H9 (cell line): ENCODE measurements around the gene CHN1. TPM values are rescaled to one million over a fixed set of nuclear protein-coding genes. Genes with fewer than 3 reads are reported as not detected.

Experiments
- DNase-seq: peaks from one replicate; pipeline ENCODE4 v3.0.0-alpha.2; 2017
- H2AFZ ChIP-seq: one replicate; pipeline ENCODE4 v1.6.1; 2013; ENCODE audit warnings: mild to moderate bottlenecking, low read length, control low read depth, moderate library complexity
- H2AK5ac ChIP-seq: 2 replicates; pipeline ENCODE4 v1.6.1; 2013; ENCODE audit warnings: low read length, control low read depth, mixed read lengths; ENCODE audit not compliant: insufficient read length
- H2BK120ac ChIP-seq: one replicate; pipeline ENCODE4 v1.6.1; 2013; ENCODE audit warnings: low read depth, mild to moderate bottlenecking, low read length, control low read depth, inconsistent platforms; ENCODE audit not compliant: poor library complexity, severe bottlenecking
- H2BK12ac ChIP-seq: 2 replicates; pipeline ENCODE4 v1.6.1; 2013; ENCODE audit warnings: low read length, control low read depth, mixed read lengths, low read depth; ENCODE audit not compliant: insufficient read length
- H2BK15ac ChIP-seq: 2 replicates; pipeline ENCODE4 v1.6.1; 2013; ENCODE audit warnings: low read depth, low read length, control low read depth
- H2BK20ac ChIP-seq: one replicate; pipeline ENCODE4 v1.6.1; 2013; ENCODE audit warnings: low read depth, mild to moderate bottlenecking, low read length, control low read depth, inconsistent platforms; ENCODE audit not compliant: poor library complexity, severe bottlenecking
- H2BK5ac ChIP-seq: 2 replicates; pipeline ENCODE4 v1.6.1; 2013; ENCODE audit warnings: low read length, control low read depth, mixed read lengths; ENCODE audit not compliant: insufficient read length
- H3K14ac ChIP-seq: 2 replicates; pipeline ENCODE4 v1.6.1; 2013; ENCODE audit warnings: low read length, control low read depth; ENCODE audit not compliant: insufficient read depth
- H3K18ac ChIP-seq: 2 replicates; pipeline ENCODE4 v1.6.1; 2013; ENCODE audit warnings: low read depth, mild to moderate bottlenecking, mixed read lengths, low read length, control low read depth; ENCODE audit not compliant: insufficient read length
- H3K23ac ChIP-seq: 2 replicates; pipeline ENCODE4 v1.6.1; 2013; ENCODE audit warnings: low read length, control low read depth, mixed read lengths, low read depth; ENCODE audit not compliant: insufficient read length
- H3K23me2 ChIP-seq: 2 replicates; pipeline ENCODE4 v1.6.1; 2013; ENCODE audit warnings: low read depth, mild to moderate bottlenecking, mixed read lengths, low read length, control low read depth; ENCODE audit not compliant: insufficient read length, poor library complexity, severe bottlenecking
- H3K27ac ChIP-seq: 2 replicates; pipeline ENCODE4 v1.5.1; 2013; ENCODE audit warnings: low read length, control low read depth, mixed read lengths, low read depth; ENCODE audit not compliant: insufficient read length
- H3K27me3 ChIP-seq: 2 replicates; pipeline ENCODE4 v1.6.1; 2013; ENCODE audit warnings: low read length, control low read depth, inconsistent platforms; ENCODE audit not compliant: insufficient read depth
- H3K4ac ChIP-seq: 2 replicates; pipeline ENCODE4 v1.6.1; 2013; ENCODE audit warnings: low read depth, mild to moderate bottlenecking, control low read depth, inconsistent platforms, low read length, moderate library complexity
- H3K4me1 ChIP-seq: 2 replicates; pipeline ENCODE4 v1.6.1; 2013; ENCODE audit warnings: low read length, control low read depth, inconsistent platforms; ENCODE audit not compliant: insufficient read depth
- H3K4me2 ChIP-seq: 2 replicates; pipeline ENCODE4 v1.6.1; 2013; ENCODE audit warnings: low read length, control low read depth, mixed read lengths; ENCODE audit not compliant: insufficient read length, insufficient read depth
- H3K56ac ChIP-seq: 2 replicates; pipeline ENCODE4 v1.6.1; 2013; ENCODE audit warnings: low read depth, mild to moderate bottlenecking, mixed read lengths, low read length, control low read depth; ENCODE audit not compliant: insufficient read length
- H3K79me1 ChIP-seq: 2 replicates; pipeline ENCODE4 v1.6.1; 2013; ENCODE audit warnings: low read depth, mild to moderate bottlenecking, moderate library complexity, low read length, control low read depth, inconsistent platforms; ENCODE audit not compliant: insufficient read depth, poor library complexity, severe bottlenecking
- H3K79me2 ChIP-seq: 2 replicates; pipeline ENCODE4 v1.6.1; 2013; ENCODE audit warnings: low read length, control low read depth, inconsistent platforms; ENCODE audit not compliant: insufficient read depth
- H3K9ac ChIP-seq: 2 replicates; pipeline ENCODE4 v1.6.1; 2013; ENCODE audit warnings: low read length, control low read depth, mixed read lengths; ENCODE audit not compliant: insufficient read length; ENCODE audit errors: extremely low read depth
- H3K9me3 ChIP-seq: one replicate; pipeline ENCODE4 v1.6.1; 2013; ENCODE audit warnings: low read depth, low read length, inconsistent platforms; ENCODE audit not compliant: control insufficient read depth
- H3T11ph ChIP-seq: one replicate; pipeline ENCODE4 v1.6.1; 2013; ENCODE audit warnings: mild to moderate bottlenecking, low read length, control low read depth, inconsistent platforms
- H4K20me1 ChIP-seq: one replicate; pipeline ENCODE4 v1.6.1; 2013; ENCODE audit not compliant: control insufficient read depth, insufficient read length, insufficient read depth
- H4K5ac ChIP-seq: 2 replicates; pipeline ENCODE4 v1.6.1; 2013; ENCODE audit warnings: low read depth, mild to moderate bottlenecking, mixed read lengths, low read length, control low read depth; ENCODE audit not compliant: insufficient read length
- H4K8ac ChIP-seq: replicated peaks from 2 replicates; pipeline ENCODE4 v1.6.1; 2013; ENCODE audit warnings: low read length, control low read depth, mixed read lengths, low read depth; ENCODE audit not compliant: insufficient read length
- H4K91ac ChIP-seq: 2 replicates; pipeline ENCODE4 v1.6.1; 2013; ENCODE audit warnings: low read depth, mild to moderate bottlenecking, moderate library complexity, mixed read lengths, low read length, control low read depth; ENCODE audit not compliant: insufficient read length
- H3K27ac Mint-ChIP-seq, 3 experiments: 2 replicates in 2 of 3; 3 replicates in 1 of 3; pipeline ENCODE4 v1.8.0; 2020 to 2021; ENCODE audit warnings: mixed read lengths in 3 of 3, mild to moderate bottlenecking in 1 of 3, moderate library complexity in 1 of 3
- H3K27me3 Mint-ChIP-seq: 2 replicates; pipeline ENCODE4 v1.8.0; 2021; ENCODE audit warnings: low read depth, mild to moderate bottlenecking, moderate library complexity, mixed read lengths
- H3K36me3 Mint-ChIP-seq, 3 experiments: 2 replicates in 2 of 3; 3 replicates in 1 of 3; pipeline ENCODE4 v1.8.0; 2020 to 2021; ENCODE audit warnings: low read depth in 3 of 3, mixed read lengths in 3 of 3; ENCODE audit not compliant: insufficient read depth in 1 of 3
- H3K4me1 Mint-ChIP-seq, 2 experiments: 2 replicates each; pipeline ENCODE4 v1.8.0; 2020; ENCODE audit warnings: mixed read lengths in 2 of 2
- H3K4me3 Mint-ChIP-seq, 2 experiments: 2 replicates in 1 of 2; 3 replicates in 1 of 2; pipeline ENCODE4 v1.8.0; 2020 to 2021; ENCODE audit warnings: mild to moderate bottlenecking in 2 of 2, mixed read lengths in 2 of 2, moderate library complexity in 1 of 2
- H3K9me3 Mint-ChIP-seq, 2 experiments: 2 replicates in 1 of 2; 3 replicates in 1 of 2; pipeline ENCODE4 v1.8.0; 2020; ENCODE audit warnings: mild to moderate bottlenecking in 2 of 2, mixed read lengths in 2 of 2, moderate library complexity in 1 of 2
- CTCF ChIP-seq: fragments of 200-600 bp; sonication (generic); conservative IDR thresholded peaks from 3 replicates; pipeline ENCODE4 v1.8.0; 2021; ENCODE audit warnings: antibody characterized with exemption, mild to moderate bottlenecking
- WGBS: extraction: QIAGEN DNeasy Blood & Tissue Kit; methylation state at CpG from one replicate; pipeline ENCODE4 v1.1.7; 2013; ENCODE audit warnings: missing lambda C conversion rate, low lambda C conversion rate, mixed read lengths; ENCODE audit not compliant: insufficient read length; ENCODE audit errors: extremely low coverage; 5-methylcytosine and 5-hydroxymethylcytosine counted together
- total RNA-seq: library from RNA; stranded (reverse); gene quantifications from 2 replicates; pipeline ENCODE4 v1.2.1, GENCODE V29; 2021

CHN1 gene
- total RNA-seq, 1 experiment from 2014 or later: 33.9 TPM

GRCh38 chr2:174802459-174802858, 202.7 kb downstream of the CHN1 start:
- no peaks in the 10 kb centered on the region for H3K23me2 ChIP-seq
- no peak overlapping the region for H3K4me2 ChIP-seq
- no peak overlapping the region for H3K18ac ChIP-seq
- peaks cover 21 to 71% (median 58%) of the 10 kb centered on the region in 3 experiments for H3K36me3 Mint-ChIP-seq
- H4K91ac ChIP-seq: no peak overlapping the region
- H3K4me1 ChIP-seq: no peaks in the 10 kb centered on the region; the same call in 1 of the 2 replicates
- no peaks in the 10 kb centered on the region for H3K79me1 ChIP-seq
- H2BK15ac ChIP-seq: no peak overlapping the region
- H3K4ac ChIP-seq: no peak overlapping the region
- no peaks in the 10 kb centered on the region for H3K79me2 ChIP-seq
- H3K9ac ChIP-seq: no peak overlapping the region
- no peak for DNase-seq
- H3K27me3 ChIP-seq: no peaks in the 10 kb centered on the region
- no peaks in the 10 kb centered on the region for H3K9me3 ChIP-seq
- peaks cover 9 to 18% of the 10 kb centered on the region in 2 experiments; a peak in 3 of 4 replicates for H3K4me1 Mint-ChIP-seq
- no peaks in the 10 kb centered on the region for H4K20me1 ChIP-seq
- H2AFZ ChIP-seq: no peak overlapping the region
- no peak overlapping the region for H4K5ac ChIP-seq
- H2AK5ac ChIP-seq: no peak overlapping the region
- H3K4me3 Mint-ChIP-seq: no peak overlapping the region
- no peak overlapping the region for H3K14ac ChIP-seq
- H2BK120ac ChIP-seq: no peak overlapping the region
- H3T11ph ChIP-seq: no peak overlapping the region
- H2BK12ac ChIP-seq: no peak overlapping the region
- H4K8ac ChIP-seq: no peak overlapping the region
- no peak for TF ChIP-seq CTCF
- H3K23ac ChIP-seq: no peak overlapping the region
- no peaks in the 10 kb centered on the region for H3K9me3 Mint-ChIP-seq
- no peak overlapping the region for H2BK5ac ChIP-seq
- no peak overlapping the region for H2BK20ac ChIP-seq
- no CpG with 5 or more reads among the region's 4 CpGs for WGBS
- H3K27me3 Mint-ChIP-seq: no peaks in the 10 kb centered on the region
- H3K56ac ChIP-seq: no peak overlapping the region
- H3K27ac ChIP-seq: no peak overlapping the region
- H3K27ac Mint-ChIP-seq: no peak overlapping the region
